GM12874 (cell line): Measurements from ENCODE around the gene ARMC10.
A peak's percentile ranks its signal among the peaks of the same experiment; 100 is the strongest.

Experiments
- TF ChIP-seq, protein P1 (sequence below): IDR thresholded peaks from 2 replicates; pipeline ENCODE4 v1.5.1; 2011; ENCODE audit warnings: low read depth, mild to moderate bottlenecking, control low read depth, low read length, moderate library complexity; ENCODE audit not compliant: insufficient read depth

Gene ARMC10

DNA sequence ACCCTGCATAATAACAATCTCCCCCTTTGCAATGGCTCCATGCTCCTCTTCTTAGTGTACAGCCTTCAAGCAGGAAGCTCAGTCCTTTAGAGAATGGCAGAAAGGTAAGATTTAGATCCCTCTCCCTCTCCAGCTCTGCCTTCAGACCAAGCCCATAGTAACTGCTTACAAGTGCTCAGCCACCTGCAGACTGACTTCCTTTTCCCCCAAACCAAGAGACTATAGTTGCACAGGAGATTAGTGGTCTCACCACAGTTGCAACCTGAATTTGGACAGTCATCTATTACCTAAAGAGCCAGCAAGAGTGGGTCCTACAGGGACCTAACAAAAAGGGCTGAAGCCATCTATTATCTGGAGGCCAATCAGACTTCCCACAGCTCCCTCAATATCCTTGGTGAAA, 16.8 kb upstream of the ARMC10 start:
- TF ChIP-seq, protein P1, sequence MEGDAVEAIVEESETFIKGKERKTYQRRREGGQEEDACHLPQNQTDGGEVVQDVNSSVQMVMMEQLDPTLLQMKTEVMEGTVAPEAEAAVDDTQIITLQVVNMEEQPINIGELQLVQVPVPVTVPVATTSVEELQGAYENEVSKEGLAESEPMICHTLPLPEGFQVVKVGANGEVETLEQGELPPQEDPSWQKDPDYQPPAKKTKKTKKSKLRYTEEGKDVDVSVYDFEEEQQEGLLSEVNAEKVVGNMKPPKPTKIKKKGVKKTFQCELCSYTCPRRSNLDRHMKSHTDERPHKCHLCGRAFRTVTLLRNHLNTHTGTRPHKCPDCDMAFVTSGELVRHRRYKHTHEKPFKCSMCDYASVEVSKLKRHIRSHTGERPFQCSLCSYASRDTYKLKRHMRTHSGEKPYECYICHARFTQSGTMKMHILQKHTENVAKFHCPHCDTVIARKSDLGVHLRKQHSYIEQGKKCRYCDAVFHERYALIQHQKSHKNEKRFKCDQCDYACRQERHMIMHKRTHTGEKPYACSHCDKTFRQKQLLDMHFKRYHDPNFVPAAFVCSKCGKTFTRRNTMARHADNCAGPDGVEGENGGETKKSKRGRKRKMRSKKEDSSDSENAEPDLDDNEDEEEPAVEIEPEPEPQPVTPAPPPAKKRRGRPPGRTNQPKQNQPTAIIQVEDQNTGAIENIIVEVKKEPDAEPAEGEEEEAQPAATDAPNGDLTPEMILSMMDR, result no peak

DNA sequence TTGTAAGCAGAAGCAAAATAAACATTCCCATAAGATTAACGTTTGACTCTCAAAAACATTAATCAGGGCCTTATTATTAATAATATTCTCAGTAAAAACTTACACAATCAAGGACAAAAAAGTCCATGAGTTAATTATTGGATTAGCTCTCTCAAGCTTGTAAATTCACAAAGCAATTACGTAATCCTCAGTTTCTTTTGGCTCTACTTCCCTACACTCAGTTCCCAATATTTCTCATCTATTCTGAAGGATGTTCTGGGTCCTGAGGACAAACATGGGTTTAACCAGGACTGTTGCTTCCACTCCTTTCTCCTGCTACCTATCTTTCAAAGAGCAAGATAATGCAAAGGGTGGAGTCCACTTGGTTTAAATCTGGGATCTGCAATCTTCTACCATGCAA, 15.5 kb upstream of the ARMC10 start:
- TF ChIP-seq, protein P1, result no peak

DNA sequence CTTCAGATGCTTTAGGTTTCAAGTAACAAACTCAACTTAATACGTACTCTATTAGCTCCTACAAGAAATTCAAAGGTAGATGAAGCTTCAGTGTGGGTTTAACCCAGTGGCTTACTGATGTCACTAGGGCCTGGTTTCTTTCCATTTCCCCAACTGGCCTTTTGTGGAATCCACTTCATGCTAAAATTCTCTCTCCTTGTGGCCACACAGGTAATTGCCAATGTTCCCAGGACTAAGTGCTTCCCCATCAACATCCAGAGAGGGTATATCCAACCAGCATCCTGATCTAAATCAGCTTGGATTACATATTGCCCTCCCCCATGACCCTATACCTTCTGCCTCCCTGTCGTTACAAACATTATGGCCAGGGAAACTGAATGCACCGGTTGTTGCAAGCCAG, 11.0 kb upstream of the ARMC10 start:
- TF ChIP-seq, protein P1, result no peak

DNA sequence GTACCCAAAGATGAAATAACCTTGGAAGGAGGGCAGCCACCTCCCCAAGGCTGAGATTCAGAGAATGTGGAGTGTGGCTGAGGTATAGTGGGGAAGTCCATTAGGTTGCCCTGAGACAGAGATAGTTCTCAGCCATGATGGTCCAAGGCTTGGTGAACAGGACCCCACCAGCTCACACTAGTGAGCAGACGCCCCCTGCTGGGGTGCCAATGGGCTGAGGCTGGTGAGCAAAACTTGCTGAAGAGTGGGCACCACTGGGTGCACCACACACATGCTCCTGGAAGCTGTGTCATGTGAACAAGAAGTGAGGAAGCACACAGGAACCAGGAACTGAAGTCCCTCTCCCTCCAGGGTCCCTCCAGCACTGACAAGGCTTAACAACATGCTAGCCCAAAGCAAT, 9.3 kb upstream of the ARMC10 start:
- TF ChIP-seq, protein P1, result peak; percentile 78

DNA sequence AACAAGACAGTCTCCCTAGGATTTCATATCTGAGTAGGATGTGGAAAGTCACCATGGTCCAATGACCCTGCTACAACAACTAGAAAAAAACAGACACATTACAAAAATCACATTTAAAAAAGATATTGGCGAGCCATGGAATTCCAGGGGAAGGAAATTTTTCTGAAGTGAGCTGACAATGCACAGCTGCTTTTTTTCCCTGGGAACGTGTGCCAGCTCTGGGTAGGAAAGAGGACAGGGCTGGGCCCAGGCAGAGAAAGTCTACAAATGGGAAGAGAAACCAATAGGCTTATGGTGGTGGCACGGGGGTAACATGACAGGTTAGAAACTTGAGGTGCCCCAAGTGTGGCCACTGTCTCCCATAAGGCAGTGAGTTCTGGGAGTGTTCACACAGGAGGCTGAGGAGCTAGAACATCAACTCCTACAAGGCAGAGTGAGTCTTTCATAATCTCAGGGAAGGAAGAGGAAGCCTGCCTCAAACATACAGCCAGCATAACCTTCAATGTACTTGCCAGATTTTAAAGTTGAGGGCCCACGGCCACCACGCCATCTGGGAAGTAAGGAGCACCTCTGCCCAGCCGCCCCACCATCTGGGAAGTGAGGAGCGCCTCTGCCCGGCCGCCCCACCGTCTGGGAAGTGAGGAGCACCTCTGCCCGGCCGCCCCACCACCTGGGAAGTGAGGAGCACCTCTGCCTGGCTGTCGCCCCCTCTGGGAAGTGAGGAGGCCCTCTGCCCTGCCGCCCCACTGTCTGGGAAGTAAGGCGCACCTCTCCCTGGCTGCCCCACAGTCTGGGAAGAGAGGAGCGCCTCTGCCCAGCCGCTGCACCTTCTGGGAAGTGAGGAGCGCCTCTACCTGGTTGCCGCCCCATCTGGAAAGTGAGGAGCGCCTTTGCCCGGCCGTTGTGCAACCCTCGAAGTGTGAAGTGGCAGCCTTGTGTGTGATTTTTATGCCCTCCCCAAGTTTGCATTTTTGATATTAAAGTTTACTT, 6.2 kb upstream of the ARMC10 start:
- TF ChIP-seq, protein P1, result no peak

DNA sequence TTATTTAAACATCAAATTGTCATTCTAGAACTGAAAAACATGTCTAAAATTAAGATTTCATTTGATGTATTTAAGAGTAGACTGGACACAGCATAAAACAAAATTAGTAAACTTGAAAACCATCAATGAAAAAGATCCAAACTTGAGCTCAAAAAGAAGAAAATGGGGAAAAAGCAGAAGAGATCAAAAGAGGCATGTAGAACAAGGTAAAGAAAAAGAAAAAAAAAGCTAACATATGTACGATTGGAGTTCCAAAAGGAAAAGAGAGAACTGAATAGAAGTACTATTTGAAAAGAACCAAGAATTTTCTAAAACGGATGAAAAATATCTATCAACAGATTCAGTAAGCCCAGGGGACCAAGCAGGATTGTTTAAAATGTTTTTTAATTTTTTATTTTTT, 3.9 kb upstream of the ARMC10 start:
- TF ChIP-seq, protein P1, result no peak

DNA sequence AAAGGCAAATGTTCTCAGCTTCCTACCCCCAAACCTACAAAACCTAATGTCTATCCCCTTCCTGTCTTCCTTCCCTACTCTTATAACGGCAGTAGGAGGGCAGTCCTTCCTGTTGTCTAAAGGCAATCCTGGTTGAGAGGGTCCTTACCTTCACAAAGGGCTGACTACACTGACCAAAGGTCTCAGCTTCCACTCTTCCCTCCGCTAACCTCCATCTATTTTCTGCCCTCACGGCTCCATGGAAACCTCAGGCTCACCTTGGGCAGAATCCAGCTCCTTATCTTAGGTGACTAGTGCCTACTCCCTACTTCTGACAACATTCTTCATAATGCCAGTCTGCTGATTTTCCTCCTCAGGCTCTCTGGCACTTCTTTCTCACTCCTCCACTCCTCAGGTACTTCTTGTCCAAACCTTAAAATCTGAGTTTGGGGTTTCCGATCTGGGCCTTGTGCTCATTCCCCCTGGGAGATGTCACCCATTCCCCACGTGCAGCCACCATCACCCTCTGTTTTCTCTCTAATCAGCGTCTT, 886 bp upstream of the ARMC10 start:
- TF ChIP-seq, protein P1, result no peak
